HUES6 (cell line): ENCODE measurements around the gene GPRC5D.

ENCODE experiments used
- H3K27ac ChIP-seq: 2 replicates; pipeline ENCODE4 v1.7.0; 2013; ENCODE audit warnings: low read depth, mild to moderate bottlenecking, low read length, inconsistent platforms
- H3K27me3 ChIP-seq: 2 replicates; pipeline ENCODE4 v1.6.1; 2013; ENCODE audit warnings: low read length; ENCODE audit not compliant: control insufficient read depth, insufficient read depth
- H3K36me3 ChIP-seq: 2 replicates; pipeline ENCODE4 v1.6.1; 2013; ENCODE audit warnings: low read length; ENCODE audit not compliant: control insufficient read depth, insufficient read depth
- H3K4me1 ChIP-seq: 2 replicates; pipeline ENCODE4 v1.6.1; 2013; ENCODE audit warnings: low read length; ENCODE audit not compliant: control insufficient read depth, insufficient read depth
- H3K4me3 ChIP-seq: 2 replicates; pipeline ENCODE4 v1.5.1; 2013; ENCODE audit warnings: low read depth, low read length
- H3K9ac ChIP-seq: one replicate; pipeline ENCODE4 v1.6.1; 2013; ENCODE audit warnings: mild to moderate bottlenecking, low read length
- H3K9me3 ChIP-seq: 2 replicates; pipeline ENCODE4 v1.6.1; 2013; ENCODE audit warnings: low read depth, low read length; ENCODE audit not compliant: control insufficient read depth, insufficient read depth

GPRC5D gene

DNA sequence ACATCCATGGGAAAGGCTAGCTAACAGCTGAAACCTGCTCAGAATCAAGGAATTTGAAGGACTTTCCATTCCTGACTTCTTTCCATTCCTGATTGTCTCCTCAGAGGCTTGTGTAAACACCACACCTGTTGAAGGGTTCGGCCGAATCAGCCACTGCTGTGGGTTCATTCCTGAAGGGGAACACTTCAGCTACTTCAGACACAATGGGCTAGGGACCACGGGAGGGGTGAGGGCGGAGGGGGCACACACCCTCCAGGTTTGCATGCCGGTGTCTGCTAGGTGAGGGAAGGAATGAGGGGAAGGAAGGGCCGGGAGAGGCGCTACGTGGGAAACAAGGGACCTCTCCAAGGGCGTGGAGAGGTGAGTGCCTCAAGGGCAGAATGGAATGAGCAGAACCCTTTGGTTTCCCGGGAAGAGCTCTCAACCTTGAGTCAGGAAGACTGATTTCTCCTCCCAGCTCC is 59.3 kb downstream of the GPRC5D start:
- Histone ChIP-seq H3K36me3 (no peaks in the 10 kb centered on the region), H3K4me3 (peak overlapping the region; percentile 35; the same call in 1 of the 2 replicates), H3K9me3 (no peaks in the 10 kb centered on the region), H3K27ac (no peak overlapping the region), H3K9ac (no peak overlapping the region), H3K4me1 (peaks cover 18% of the 10 kb centered on the region; the same call in 1 of the 2 replicates), H3K27me3 (peaks cover 57% of the 10 kb centered on the region)

DNA sequence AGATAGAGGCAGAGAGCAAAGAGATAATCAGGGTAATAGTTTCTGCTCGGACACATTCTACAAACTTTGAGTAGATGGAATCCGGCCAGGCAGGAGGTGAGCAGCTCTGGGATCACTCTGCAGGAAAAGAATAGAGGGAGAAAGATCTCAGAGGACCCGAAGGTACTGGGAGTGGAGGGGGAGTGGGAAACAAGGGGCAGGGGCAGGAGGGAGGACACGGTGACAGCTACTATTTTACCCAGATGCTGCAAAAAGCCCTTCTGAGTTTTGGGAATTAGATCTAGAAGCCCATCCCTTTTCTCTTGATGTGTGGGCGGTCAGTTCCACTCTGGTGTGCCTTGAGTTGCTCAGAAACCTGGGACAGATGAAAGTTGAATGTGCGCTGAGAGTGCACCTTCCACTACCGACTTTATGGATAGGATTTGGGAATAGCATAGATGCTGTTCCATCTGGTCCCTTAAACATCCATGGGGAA is 60.1 kb downstream of the GPRC5D start:
- H3K4me3 ChIP-seq = peak overlapping the region; percentile 73
- no peak overlapping the region for H3K9ac ChIP-seq
- peaks cover 18% of the 10 kb centered on the region; the same call in 1 of the 2 replicates for H3K4me1 ChIP-seq

DNA sequence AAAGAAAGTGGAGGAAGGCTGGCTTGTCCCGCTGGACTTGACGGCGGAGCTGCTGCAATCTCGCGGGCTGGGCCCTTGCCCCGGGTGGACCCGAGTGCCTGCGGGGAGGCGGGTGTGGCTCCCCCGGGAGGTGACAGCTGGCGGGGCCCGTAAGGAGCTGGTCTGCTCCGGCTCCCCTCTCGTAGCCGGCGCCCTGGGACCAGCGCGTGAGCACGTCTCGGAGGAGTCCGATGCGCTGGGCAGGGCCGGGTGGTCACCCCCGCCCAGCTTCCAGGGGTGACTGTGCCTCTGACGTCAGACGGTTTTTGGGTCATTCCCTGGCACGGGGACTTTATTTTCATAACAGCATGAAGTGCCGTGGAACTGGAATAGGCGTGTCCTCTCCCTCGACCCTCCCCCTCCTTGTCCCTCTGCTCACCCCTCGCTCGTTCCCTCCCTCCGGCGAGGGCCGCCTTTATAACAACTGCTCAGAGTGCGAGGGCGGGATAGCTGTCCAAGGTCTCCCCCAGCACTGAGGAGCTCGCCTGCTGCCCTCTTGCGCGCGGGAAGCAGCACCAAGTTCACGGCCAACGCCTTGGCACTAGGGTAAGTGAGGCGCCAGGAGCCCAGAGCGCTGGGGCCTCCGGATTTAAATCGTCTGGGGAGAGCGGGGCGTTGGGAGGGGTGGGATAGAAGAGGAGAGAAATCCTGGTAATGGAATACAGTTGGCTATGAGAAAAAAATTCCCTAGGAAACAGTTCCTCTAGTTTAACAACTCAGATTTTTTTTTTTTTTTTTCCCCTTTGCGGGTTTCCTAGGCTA is 60.7 kb downstream of the GPRC5D start, which contains the start of gene GPRC5A:
TSS of gene GPRC5A (plus strand) at position 483 of the 801 bp plus-strand sequence. CDS start 16,688 bp downstream, outside the sequence.
- peak within 1 kb of the TSS; percentile 7 for H3K9ac ChIP-seq
- peaks cover 58% of the 10 kb centered on the region for H3K27me3 ChIP-seq
- no peak within 1 kb of the TSS for H3K27ac ChIP-seq
- H3K4me3 ChIP-seq = peak within 1 kb of the TSS; percentile 73
- H3K4me1 ChIP-seq = peaks cover 18% of the 10 kb centered on the region; the same call in 1 of the 2 replicates
- no peaks in the 10 kb centered on the region for H3K36me3 ChIP-seq
- H3K9me3 ChIP-seq = no peaks in the 10 kb centered on the region

More for the DNA sequence above, 60.1 kb downstream of the GPRC5D start:
- H3K27me3 ChIP-seq = peaks cover 58% of the 10 kb centered on the region
- no peaks in the 10 kb centered on the region for H3K9me3 ChIP-seq
- no peaks in the 10 kb centered on the region for H3K36me3 ChIP-seq
- H3K27ac ChIP-seq = no peak overlapping the region
